Pulmonary artery endothelial cell (primary cell): ENCODE measurements around the gene KCNJ4. TPM values are rescaled to one million over a fixed set of nuclear protein-coding genes. Genes with fewer than 3 reads are reported as not detected.
"Not testable (repeated sequence)": the region's sequence is repeated elsewhere in the genome, so short reads cannot be mapped to it uniquely, and the experiment has no call there.

Source experiments
- DNase-seq: peaks from one replicate; pipeline ENCODE4 v3.0.0-alpha.2; 2011; ENCODE audit warnings: low read depth, low spot score
- total RNA-seq: library from RNA; depleted of rRNA; stranded (reverse); fragments of >200 nt; gene quantifications from 2 replicates; pipeline ENCODE4 v1.2.3, GENCODE V29; 2014

Gene KCNJ4
- total RNA-seq, 1 donor from 2014 or later = not detected

DNA sequence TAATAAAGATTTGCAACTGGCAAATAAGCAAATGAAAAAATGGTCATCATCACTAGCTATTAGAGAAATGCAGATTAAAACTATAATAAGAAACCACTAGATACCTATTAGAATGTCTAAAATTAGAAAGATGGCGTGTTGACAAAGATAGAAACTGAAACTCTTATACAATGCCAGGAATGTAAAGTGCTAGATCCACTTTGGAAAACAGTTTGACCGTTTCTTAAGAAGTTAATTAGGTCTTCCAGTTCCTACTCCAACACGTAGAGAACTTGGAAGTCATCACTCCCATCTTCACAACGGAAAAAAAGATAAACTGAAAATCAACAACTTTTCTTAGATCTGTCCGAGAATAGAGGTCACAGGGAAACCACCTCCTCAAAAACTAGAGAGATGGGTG, 68.1 kb downstream of the KCNJ4 start:
- not testable (repeated sequence) for DNase-seq

DNA sequence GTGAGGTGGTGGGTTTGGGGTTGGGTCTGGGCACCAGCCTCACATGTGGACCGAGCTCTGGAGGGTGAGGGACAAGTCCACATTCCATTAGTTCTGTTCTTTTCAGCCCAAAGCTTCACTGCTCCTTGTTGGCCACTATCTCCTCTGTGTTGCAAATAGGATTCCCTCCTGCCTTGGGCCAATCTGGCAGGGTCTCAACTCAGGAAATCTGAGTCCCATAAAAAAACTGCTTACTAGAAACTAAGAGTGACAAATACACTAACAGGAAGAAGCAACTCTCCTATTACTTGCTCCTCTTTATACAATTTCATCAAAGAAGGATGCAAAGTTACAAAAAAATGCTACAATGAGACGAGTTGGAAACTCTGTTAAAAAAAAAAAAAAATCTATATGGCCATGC, 71.6 kb downstream of the KCNJ4 start:
- DNase-seq = no peak

DNA sequence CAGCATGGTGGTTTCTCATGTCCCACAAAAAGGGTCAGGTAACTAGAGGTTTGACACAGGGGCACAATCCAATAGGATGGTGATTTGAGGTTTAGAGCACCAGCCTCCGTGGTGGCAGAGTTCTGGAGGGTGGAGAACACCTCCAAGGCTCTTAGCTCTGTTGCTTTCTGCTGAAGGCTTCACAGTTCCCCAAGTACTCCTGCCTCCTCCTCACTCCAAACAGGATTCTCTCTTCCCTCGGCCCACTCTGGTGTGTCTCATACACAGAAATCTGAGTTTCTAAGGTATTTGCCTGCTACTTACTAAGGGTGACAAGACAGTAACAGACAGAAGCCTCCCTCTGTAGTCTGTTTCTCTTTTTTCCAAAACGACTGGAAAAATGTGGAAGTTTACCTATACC, 73.6 kb downstream of the KCNJ4 start:
- DNase-seq = not testable (repeated sequence)

Other genes starting within 250 kb of the KCNJ4 start
- 28.5 and 43.7 TPM in 2 replicates for gene TMEM184B, start 182.2 kb downstream of the KCNJ4 start, total RNA-seq
- 123 and 124 TPM in 2 replicates for gene CSNK1E, start 137.8 kb downstream of the KCNJ4 start, total RNA-seq
- 29.3 and 41.7 TPM in 2 replicates for gene KDELR3, start 12.9 kb upstream of the KCNJ4 start, total RNA-seq
- gene DDX17, start 51.1 kb upstream of the KCNJ4 start, total RNA-seq = 392 and 663 TPM in 2 replicates
- gene DMC1, start 115.0 kb upstream of the KCNJ4 start, total RNA-seq = 2.2 and 3.1 TPM in 2 replicates
- 0.46 and 0.71 TPM in 2 replicates for gene FAM227A, start 201.2 kb upstream of the KCNJ4 start, total RNA-seq
- gene CBY1, start 201.4 kb upstream of the KCNJ4 start, total RNA-seq = 25.2 and 28.0 TPM in 2 replicates
- gene TOMM22, start 226.8 kb upstream of the KCNJ4 start, total RNA-seq = 98.5 and 102 TPM in 2 replicates
- gene JOSD1, start 245.7 kb upstream of the KCNJ4 start, total RNA-seq = 85.1 and 95.2 TPM in 2 replicates